Astrocyte (in vitro differentiated cells and primary cell): ENCODE data around the gene VSTM2L. TPM values are rescaled to one million over a fixed set of nuclear protein-coding genes. Genes with fewer than 3 reads are reported as not detected.

Experiments
- DNase-seq: peaks from one replicate; pipeline ENCODE4 v3.0.0-alpha.2; 2010; ENCODE audit warnings: low read depth
- FAIRE-seq: peaks from 2 replicates; lab custom pipeline; 2011; peaks lifted over from hg19 to GRCh38; lab: Jason Lieb, UNC
- H2AFZ ChIP-seq: 2 replicates; pipeline ENCODE4 v1.6.0; 2012; ENCODE audit warnings: low read depth, low read length, inconsistent platforms
- H3K27ac ChIP-seq: 2 replicates; pipeline ENCODE4 v1.5.1; 2011; ENCODE audit warnings: low read depth, low read length, inconsistent platforms
- H3K27me3 ChIP-seq: 2 replicates; pipeline ENCODE4 v1.6.0; 2011; ENCODE audit warnings: low read length, inconsistent platforms; ENCODE audit not compliant: insufficient read depth
- H3K36me3 ChIP-seq: 2 replicates; pipeline ENCODE4 v1.5.1; 2011; ENCODE audit warnings: low read length, inconsistent platforms; ENCODE audit not compliant: insufficient read depth
- H3K4me1 ChIP-seq: 2 replicates; pipeline ENCODE4 v1.5.1; 2011; ENCODE audit warnings: low read length, inconsistent platforms; ENCODE audit not compliant: insufficient read depth
- H3K4me2 ChIP-seq: 2 replicates; pipeline ENCODE4 v1.6.0; 2012; ENCODE audit warnings: low read length, inconsistent platforms
- H3K4me3 ChIP-seq: 2 replicates; pipeline ENCODE4 v1.5.1; 2011; ENCODE audit warnings: low read depth, mild to moderate bottlenecking, low read length, inconsistent platforms; ENCODE audit not compliant: insufficient read depth
- H3K79me2 ChIP-seq: 2 replicates; pipeline ENCODE4 v1.6.0; 2012; ENCODE audit warnings: mild to moderate bottlenecking, low read length, inconsistent platforms; ENCODE audit not compliant: insufficient read depth
- H3K9ac ChIP-seq: 2 replicates; pipeline ENCODE4 v1.6.0; 2012; ENCODE audit warnings: mild to moderate bottlenecking, low read length, inconsistent platforms
- H3K9me3 ChIP-seq: 2 replicates; pipeline ENCODE4 v1.5.1; 2012; ENCODE audit warnings: low read depth, mild to moderate bottlenecking, low read length, inconsistent platforms; ENCODE audit not compliant: insufficient read depth
- H4K20me1 ChIP-seq: 2 replicates; pipeline ENCODE4 v1.6.0; 2012; ENCODE audit warnings: low read length, inconsistent platforms; ENCODE audit not compliant: insufficient read depth
- H3K27ac Mint-ChIP-seq: one replicate; pipeline ENCODE4 v1.8.0; 2021; ENCODE audit warnings: mild to moderate bottlenecking, mixed read lengths; ENCODE audit not compliant: unreplicated experiment
- H3K27me3 Mint-ChIP-seq: one replicate; pipeline ENCODE4 v1.8.0; 2021; ENCODE audit warnings: low read depth, mixed read lengths; ENCODE audit not compliant: unreplicated experiment
- H3K36me3 Mint-ChIP-seq: one replicate; pipeline ENCODE4 v1.8.0; 2021; ENCODE audit warnings: low read depth, mixed read lengths; ENCODE audit not compliant: unreplicated experiment
- H3K4me1 Mint-ChIP-seq: one replicate; pipeline ENCODE4 v1.8.0; 2021; ENCODE audit warnings: low read depth, mixed read lengths; ENCODE audit not compliant: unreplicated experiment
- H3K4me3 Mint-ChIP-seq: one replicate; pipeline ENCODE4 v1.8.0; 2021; ENCODE audit warnings: mild to moderate bottlenecking, moderate library complexity, mixed read lengths; ENCODE audit not compliant: unreplicated experiment
- H3K9me3 Mint-ChIP-seq: one replicate; pipeline ENCODE4 v1.8.0; 2021; ENCODE audit warnings: mild to moderate bottlenecking, mixed read lengths; ENCODE audit not compliant: unreplicated experiment
- CTCF ChIP-seq: IDR thresholded peaks from 2 replicates; pipeline ENCODE4 v1.5.1; 2011; ENCODE audit warnings: low read depth, mild to moderate bottlenecking, inconsistent platforms, low read length, moderate library complexity; ENCODE audit not compliant: insufficient read depth
- EZH2 ChIP-seq: IDR thresholded peaks from 2 replicates; pipeline ENCODE4 v1.6.1; 2012; ENCODE audit warnings: mild to moderate bottlenecking, low read length, inconsistent platforms; ENCODE audit not compliant: insufficient read depth
- total RNA-seq: library from RNA; stranded (reverse); gene quantifications from 2 replicates; pipeline ENCODE4 v1.2.1, GENCODE V29; 2021

VSTM2L gene
- total RNA-seq, 1 donor from 2014 or later: 18.5 TPM

GRCh38 chr20:37969949-37970855 lies 67.3 kb downstream of the VSTM2L start:
- Histone ChIP-seq H3K27ac (no peak overlapping the region), H3K79me2 (no peaks in the 10 kb centered on the region), H2AFZ (no peak overlapping the region), H3K9me3 (no peaks in the 10 kb centered on the region), H3K4me2 (no peak overlapping the region), H4K20me1 (no peaks in the 10 kb centered on the region), H3K4me3 (no peak overlapping the region), H3K4me1 (peaks cover 6% of the 10 kb centered on the region), H3K36me3 (no peaks in the 10 kb centered on the region), H3K27me3 (no peaks in the 10 kb centered on the region), H3K9ac (no peak overlapping the region)
- DNase-seq: no peak
- H3K36me3 Mint-ChIP-seq: no peaks in the 10 kb centered on the region
- peaks cover 12% of the 10 kb centered on the region for H3K9me3 Mint-ChIP-seq
- H3K4me3 Mint-ChIP-seq: no peak overlapping the region
- TF ChIP-seq EZH2: no peak
- no peak for TF ChIP-seq CTCF
- no peak overlapping the region for H3K27ac Mint-ChIP-seq
- peaks cover 3% of the 10 kb centered on the region for H3K27me3 Mint-ChIP-seq
- FAIRE-seq: no peak
- peaks cover 2% of the 10 kb centered on the region for H3K4me1 Mint-ChIP-seq

- H2AFZ ChIP-seq: no peak overlapping the region
Measured at GRCh38 chr20:37970856-37971245, 67.9 kb downstream of the VSTM2L start.

More at GRCh38 chr20:37970856-37971245, 67.9 kb downstream of the VSTM2L start:
- no peak for TF ChIP-seq EZH2
- TF ChIP-seq CTCF: no peak
- H4K20me1 ChIP-seq: no peaks in the 10 kb centered on the region
- Mint-ChIP-seq H3K27me3 (peaks cover 3% of the 10 kb centered on the region), H3K36me3 (no peaks in the 10 kb centered on the region), H3K9me3 (peaks cover 12% of the 10 kb centered on the region), H3K4me3 (no peak overlapping the region), H3K27ac (no peak overlapping the region), H3K4me1 (peaks cover 2% of the 10 kb centered on the region)
- H3K9ac ChIP-seq: no peak overlapping the region
- no peak overlapping the region for H3K4me2 ChIP-seq
- no peak for DNase-seq
- no peaks in the 10 kb centered on the region for H3K36me3 ChIP-seq
- H3K4me3 ChIP-seq: no peak overlapping the region
- H3K27ac ChIP-seq: no peak overlapping the region
- H3K4me1 ChIP-seq: peaks cover 6% of the 10 kb centered on the region
- H3K9me3 ChIP-seq: no peaks in the 10 kb centered on the region
- H3K27me3 ChIP-seq: no peaks in the 10 kb centered on the region
- H3K79me2 ChIP-seq: no peaks in the 10 kb centered on the region
- no peak for FAIRE-seq
